Stimulated activated CD8-positive, alpha-beta memory T cell treated with anti-CD3 and anti-CD28 coated beads, Interleukin-4, amount 100 ng/mL, for 24 hours (primary cell): ENCODE results near the gene GRID2.

Experiments used
- DNase-seq: peaks from one replicate; pipeline ENCODE4 v3.0.0-alpha.2; 2020; ENCODE audit warnings: low read depth

The GRID2 gene

GRCh38 chr4:92735025-92735665 lies 431.4 kb downstream of the GRID2 start:
- DNase-seq, result no peak

- DNase-seq, result no peak
Measured at GRCh38 chr4:92760433-92760832, 456.7 kb downstream of the GRID2 start.

DNA sequence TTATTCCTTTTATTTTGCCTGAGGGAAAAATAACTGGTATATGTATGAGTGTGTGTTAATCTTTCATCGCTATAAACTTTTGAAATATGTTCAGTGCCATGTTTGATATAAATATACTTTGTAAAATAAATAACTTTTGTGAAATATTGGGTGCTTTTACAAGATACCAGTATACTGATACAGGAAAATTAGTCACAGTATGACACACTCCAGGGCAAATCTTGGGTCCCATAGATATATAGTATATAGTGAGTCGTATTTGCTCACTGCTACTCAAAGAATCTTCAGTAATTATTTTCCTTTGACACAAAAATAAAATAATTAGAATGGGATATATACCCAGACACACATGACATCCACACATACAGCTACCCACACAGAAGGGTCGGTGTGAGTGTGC lies 472.3 kb downstream of the GRID2 start:
- DNase-seq, result no peak

DNA sequence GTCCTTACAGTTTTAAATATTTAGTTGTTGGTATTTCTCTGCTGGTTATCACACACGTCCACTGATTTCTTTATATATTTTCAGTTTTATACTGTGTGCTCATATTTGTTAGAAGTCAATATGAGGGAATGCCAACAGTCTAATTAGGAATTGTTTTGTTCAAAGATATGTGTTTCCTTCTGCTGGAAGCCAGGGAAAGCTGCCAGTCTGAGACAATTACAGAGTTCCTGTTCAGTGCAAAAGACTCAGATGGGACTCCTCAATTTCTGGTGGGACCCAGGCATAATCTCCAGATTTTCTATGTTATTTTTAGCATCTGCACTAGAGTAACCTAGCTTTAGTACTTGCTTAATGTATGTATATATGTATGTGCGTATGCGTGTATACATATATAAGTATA lies 486.0 kb downstream of the GRID2 start:
- no peak for DNase-seq

- no peak for DNase-seq
Measured at GRCh38 chr4:92791871-92792440, 488.2 kb downstream of the GRID2 start.

GRCh38 chr4:92809381-92809780 lies 505.6 kb downstream of the GRID2 start:
- no peak for DNase-seq

DNA sequence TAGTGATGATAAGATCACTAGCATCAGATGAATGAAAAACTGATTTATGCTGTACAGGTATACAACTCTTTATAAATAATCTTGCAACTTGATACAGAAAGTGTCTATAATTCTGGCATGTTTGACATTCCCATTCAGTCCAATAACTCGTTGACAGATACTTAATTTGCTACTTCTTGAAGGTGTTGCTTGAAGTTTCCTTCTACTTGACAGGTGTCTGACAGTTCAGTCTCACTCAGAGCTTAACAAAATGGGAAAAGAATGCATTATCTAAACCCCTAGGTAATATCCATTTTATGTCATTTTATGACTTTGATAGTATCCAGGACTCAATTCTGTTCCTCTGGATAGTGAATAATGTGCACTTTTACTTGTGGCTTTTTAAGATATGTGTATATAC lies 508.9 kb downstream of the GRID2 start:
- no peak for DNase-seq

DNA sequence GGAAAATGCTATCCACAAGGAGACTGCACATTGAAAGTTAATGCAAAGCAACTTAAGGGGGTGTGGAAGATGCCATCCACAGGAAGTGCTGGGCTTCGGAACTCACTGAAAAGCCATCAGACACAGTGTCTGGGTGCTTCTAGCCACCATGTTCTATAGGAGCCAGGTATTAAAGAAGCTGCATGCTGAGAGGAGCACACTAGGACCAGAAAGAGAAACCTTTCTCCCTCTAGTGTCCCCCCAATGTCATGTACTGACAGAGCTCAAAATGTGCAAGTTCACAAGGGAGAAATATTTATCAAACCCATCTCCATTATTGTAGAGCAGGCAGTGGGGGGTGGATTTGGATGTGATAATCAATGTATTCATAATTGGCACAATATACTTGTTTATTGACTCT lies 510.9 kb downstream of the GRID2 start:
- no peak for DNase-seq

GRCh38 chr4:92825256-92825655 lies 521.5 kb downstream of the GRID2 start:
- DNase-seq, result no peak

- DNase-seq, result no peak
Measured at GRCh38 chr4:92825791-92826190, 522.0 kb downstream of the GRID2 start.

GRCh38 chr4:92830771-92831170 lies 527.0 kb downstream of the GRID2 start:
- DNase-seq, result no peak

DNA sequence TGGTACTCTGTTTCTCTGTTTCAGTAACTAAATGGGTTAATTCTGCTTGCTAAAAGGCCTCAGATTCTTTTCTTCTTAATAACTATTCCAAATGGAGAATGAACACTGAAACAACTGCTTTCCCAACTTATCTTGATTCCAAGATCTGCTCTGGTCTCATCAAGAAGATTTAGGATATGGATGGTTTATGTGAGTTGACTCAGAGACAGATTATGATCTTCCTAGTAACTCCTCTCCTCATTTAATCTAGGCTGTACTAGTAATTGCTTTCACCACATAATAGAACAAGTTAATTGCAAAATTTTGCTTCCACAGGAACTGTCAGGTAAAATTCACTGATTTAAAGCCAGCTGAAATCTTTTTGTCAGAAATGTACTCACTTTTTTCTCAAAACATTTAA lies 537.1 kb downstream of the GRID2 start:
- no peak for DNase-seq

- DNase-seq, result no peak
Measured at GRCh38 chr4:92843784-92844183, 540.0 kb downstream of the GRID2 start.

- no peak for DNase-seq
Measured at GRCh38 chr4:92847026-92847425, 543.3 kb downstream of the GRID2 start.

GRCh38 chr4:92862509-92862908 lies 558.7 kb downstream of the GRID2 start:
- DNase-seq, result no peak

DNA sequence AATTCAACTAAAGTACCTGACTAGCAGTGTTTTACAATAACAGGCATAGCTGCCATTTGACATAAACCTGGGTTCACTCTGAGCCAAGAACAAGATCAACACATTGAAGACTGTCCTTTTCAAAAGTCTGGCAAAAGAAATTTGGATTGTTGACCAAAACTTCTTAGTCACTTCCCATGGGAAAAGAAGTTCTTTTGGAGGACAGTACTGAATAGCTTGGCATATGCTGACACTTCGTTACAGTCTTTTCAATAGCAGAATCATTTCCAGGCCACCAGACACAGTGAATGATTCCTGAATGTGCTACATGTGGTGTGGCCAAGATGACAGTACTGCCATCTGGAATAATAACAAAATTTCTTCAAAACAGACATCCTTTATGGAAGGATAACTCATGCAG lies 560.3 kb downstream of the GRID2 start:
- DNase-seq, result no peak

GRCh38 chr4:92872604-92873003 lies 568.8 kb downstream of the GRID2 start:
- no peak for DNase-seq

- no peak for DNase-seq
Measured at GRCh38 chr4:92885632-92886031, 581.9 kb downstream of the GRID2 start.

DNA sequence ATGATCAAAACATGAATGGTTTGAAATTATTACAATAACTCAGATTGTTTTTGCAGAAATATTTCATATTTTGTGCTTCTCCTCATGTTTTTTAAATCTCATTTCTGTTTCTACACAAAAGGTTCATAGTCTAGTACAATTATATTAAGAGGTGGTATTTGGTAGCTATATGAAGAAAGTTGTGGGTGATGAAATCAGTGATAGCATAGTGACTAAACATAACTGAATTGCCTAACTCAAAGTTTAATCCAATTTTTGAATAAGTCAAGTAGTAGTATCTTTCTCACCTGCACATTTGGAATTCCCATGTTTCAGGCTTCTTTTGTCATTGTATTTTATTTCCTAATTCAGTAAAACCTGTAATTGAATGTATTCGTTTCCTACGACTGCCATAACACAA lies 648.7 kb downstream of the GRID2 start:
- DNase-seq, result no peak

- no peak for DNase-seq
Measured at GRCh38 chr4:92952897-92953296, 649.1 kb downstream of the GRID2 start.

DNA sequence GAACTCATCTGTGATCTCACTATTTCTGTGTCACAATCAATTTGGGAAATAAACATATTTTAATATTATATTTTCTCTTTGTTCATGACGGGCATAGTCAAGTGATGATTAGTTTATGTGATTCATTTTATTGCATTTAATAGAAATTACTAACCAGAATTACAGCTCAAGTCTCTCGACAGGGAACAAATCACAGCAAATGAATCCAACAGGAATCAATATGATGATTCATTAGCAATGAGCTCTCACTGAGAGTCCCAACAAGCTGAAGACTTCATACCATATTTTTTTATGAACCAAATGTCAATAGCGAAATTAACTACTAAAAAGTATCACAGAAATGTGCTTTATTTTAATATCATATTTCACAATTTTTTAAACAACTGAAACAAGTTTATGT lies 649.7 kb downstream of the GRID2 start:
- no peak for DNase-seq

DNA sequence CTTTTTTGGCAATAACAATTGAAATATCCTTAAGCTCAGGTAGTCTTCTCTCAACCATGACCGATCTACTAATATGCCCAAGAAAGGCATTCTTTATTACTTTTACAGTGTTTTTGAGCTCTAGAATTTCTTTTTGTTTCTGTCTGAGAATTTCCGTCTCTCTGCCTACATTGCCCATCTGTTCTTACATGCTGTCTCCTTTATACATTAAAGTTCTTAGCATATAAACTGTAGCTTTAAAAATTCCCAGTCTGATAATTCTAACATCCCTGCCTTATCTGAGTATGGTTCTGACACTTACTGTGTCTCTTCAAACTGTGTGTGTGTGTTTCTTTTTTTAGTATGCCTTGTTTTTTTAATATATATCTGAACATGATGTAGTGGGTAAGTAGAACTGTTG lies 658.1 kb downstream of the GRID2 start:
- no peak for DNase-seq

DNA sequence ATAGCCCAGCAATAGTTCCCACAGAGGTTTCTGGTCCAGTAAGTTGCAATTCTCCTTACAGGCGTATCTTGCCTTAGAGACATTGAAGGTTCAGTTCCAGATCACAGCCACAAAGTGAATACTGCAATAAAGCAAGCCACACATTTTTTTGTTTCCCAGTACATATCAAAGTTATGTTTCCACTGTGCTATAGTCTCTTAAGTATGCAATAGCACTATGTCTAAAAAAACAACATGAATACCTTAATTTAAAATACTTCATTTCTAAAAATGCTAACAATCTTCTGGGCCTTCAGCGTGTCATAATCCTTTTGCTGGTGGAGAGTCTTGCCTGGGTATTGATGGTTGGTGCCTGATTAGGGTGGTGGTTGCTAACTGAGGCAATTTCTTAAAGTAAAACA lies 659.1 kb downstream of the GRID2 start:
- DNase-seq, result no peak

DNA sequence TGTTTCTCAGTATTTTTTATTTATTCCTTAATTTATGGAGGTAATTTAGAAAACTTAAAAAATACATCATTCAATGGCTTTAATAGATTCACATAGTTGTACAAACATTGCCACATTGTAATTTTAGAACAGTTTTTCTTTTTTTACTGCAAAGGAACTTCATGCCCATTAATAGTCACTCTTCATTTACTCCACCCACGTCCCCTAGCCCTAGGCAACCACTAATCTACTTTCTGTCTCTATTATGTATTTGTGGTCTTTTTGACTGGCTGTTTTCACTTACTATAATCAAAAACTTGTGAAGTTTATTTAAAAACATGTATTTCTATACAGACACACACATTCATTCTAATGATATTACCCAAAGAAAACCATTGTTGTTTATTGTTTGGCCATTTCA lies 664.8 kb downstream of the GRID2 start:
- no peak for DNase-seq
